Neuron (in vitro differentiated cells): Measurements from ENCODE around the gene LMLN.

ENCODE experiments used
- H2AFZ ChIP-seq: one replicate; pipeline ENCODE4 v1.6.1; 2013; ENCODE audit warnings: low read depth, mild to moderate bottlenecking, inconsistent platforms, low read length, moderate library complexity
- H3K27me3 ChIP-seq: one replicate; pipeline ENCODE4 v1.6.1; 2013; ENCODE audit warnings: low read length; ENCODE audit not compliant: insufficient read depth
- H3K36me3 ChIP-seq: one replicate; pipeline ENCODE4 v1.6.1; 2013; ENCODE audit warnings: low read length; ENCODE audit not compliant: insufficient read depth
- H3K4me1 ChIP-seq: one replicate; pipeline ENCODE4 v1.6.1; 2013; ENCODE audit warnings: low read length; ENCODE audit not compliant: insufficient read depth
- H3K4me3 ChIP-seq: 2 replicates; pipeline ENCODE4 v1.5.1; 2013; ENCODE audit warnings: mild to moderate bottlenecking, low read length, moderate library complexity
- H3K9me3 ChIP-seq: one replicate; pipeline ENCODE4 v1.6.1; 2013; ENCODE audit warnings: low read length

Gene LMLN

GRCh38 chr3:198018416-198018815 lies 58.4 kb downstream of the LMLN start:
- Histone ChIP-seq H3K36me3 (no peaks in the 10 kb centered on the region), H2AFZ (no peak overlapping the region), H3K4me3 (no peak overlapping the region), H3K27me3 (no peaks in the 10 kb centered on the region), H3K4me1 (no peaks in the 10 kb centered on the region), H3K9me3 (no peaks in the 10 kb centered on the region)

- Histone ChIP-seq H3K4me1 (no peaks in the 10 kb centered on the region), H3K36me3 (no peaks in the 10 kb centered on the region), H3K4me3 (no peak overlapping the region), H3K27me3 (no peaks in the 10 kb centered on the region), H2AFZ (no peak overlapping the region), H3K9me3 (no peaks in the 10 kb centered on the region)
Observed at GRCh38 chr3:198019115-198019514, 59.1 kb downstream of the LMLN start.

- Histone ChIP-seq H3K4me3 (no peak overlapping the region), H3K9me3 (no peaks in the 10 kb centered on the region), H3K4me1 (no peaks in the 10 kb centered on the region), H3K36me3 (peaks cover 2% of the 10 kb centered on the region), H3K27me3 (no peaks in the 10 kb centered on the region), H2AFZ (no peak overlapping the region)
Observed at GRCh38 chr3:198021320-198021719, 61.3 kb downstream of the LMLN start.

GRCh38 chr3:198022604-198023003 lies 62.6 kb downstream of the LMLN start:
- no peak overlapping the region for H2AFZ ChIP-seq
- H3K4me1 ChIP-seq, result peaks cover 12% of the 10 kb centered on the region
- H3K4me3 ChIP-seq, result no peak overlapping the region
- H3K9me3 ChIP-seq, result no peaks in the 10 kb centered on the region
- H3K27me3 ChIP-seq, result no peaks in the 10 kb centered on the region
- peaks cover 2% of the 10 kb centered on the region for H3K36me3 ChIP-seq

DNA sequence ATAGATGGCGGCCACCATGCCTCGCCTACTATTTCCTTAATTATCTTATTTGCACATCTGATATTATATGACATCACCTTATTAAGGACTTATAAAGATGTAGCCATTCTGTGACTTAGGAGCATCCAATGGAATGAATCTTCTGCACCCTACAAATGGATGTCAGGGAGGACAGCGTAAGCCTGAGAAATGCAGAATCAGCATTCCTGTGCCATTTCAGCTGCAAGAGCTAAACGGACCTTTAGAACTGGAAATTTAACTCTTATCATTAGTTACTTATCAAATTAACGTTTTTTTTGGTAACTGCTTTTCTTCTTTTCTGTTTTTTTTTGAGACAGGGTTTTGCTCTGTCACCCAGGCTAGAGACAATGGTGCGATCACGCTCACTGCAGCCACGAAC lies 65.6 kb downstream of the LMLN start:
- Histone ChIP-seq H3K27me3 (no peaks in the 10 kb centered on the region), H3K4me1 (peaks cover 24% of the 10 kb centered on the region), H3K36me3 (peaks cover 2% of the 10 kb centered on the region), H2AFZ (no peak overlapping the region), H3K9me3 (no peaks in the 10 kb centered on the region), H3K4me3 (no peak overlapping the region)

- Histone ChIP-seq H2AFZ (no peak overlapping the region), H3K9me3 (no peaks in the 10 kb centered on the region), H3K4me3 (no peak overlapping the region), H3K36me3 (peaks cover 2% of the 10 kb centered on the region), H3K4me1 (peaks cover 33% of the 10 kb centered on the region), H3K27me3 (no peaks in the 10 kb centered on the region)
Observed at GRCh38 chr3:198026620-198027019, 66.6 kb downstream of the LMLN start.

DNA sequence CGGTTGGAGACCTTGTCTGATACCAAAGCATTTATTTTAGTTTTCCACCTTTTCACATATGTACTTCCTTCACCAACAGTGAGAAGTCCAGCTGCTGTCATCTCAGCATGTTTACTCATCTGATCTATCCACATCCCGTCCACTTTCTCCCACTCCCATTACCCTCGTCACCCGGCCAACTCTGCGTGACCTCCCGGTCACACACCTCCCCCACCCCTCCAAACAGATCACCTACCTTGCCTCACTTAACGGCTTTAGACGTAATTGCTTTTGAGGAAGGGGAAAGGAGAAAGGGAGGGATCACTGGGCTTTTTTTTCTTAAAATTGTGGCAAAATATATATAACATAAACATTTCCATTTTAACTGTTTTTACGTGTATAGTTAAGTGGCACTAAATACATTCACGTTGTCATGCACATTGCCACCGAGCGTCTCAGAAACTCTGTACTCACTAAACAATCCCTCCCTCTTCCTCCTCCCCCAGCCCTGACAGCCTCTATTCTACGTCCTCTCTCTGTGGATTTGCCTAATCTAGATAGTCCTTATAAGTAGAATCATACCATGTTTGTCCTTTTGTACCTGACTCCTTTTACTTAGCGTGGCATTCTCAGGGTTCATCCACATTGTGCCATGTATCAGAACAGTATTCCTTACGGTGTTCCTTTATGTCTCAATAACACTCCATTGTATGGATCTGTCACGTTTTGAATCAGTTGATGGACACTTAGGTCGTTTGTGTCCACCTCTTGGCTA lies 67.2 kb downstream of the LMLN start:
- H3K36me3 ChIP-seq, result peaks cover 2% of the 10 kb centered on the region
- no peaks in the 10 kb centered on the region for H3K27me3 ChIP-seq
- no peaks in the 10 kb centered on the region for H3K9me3 ChIP-seq
- peaks cover 38% of the 10 kb centered on the region for H3K4me1 ChIP-seq
- no peak overlapping the region for H3K4me3 ChIP-seq
- H2AFZ ChIP-seq, result no peak overlapping the region

GRCh38 chr3:198027799-198028390 lies 67.9 kb downstream of the LMLN start:
- Histone ChIP-seq H3K4me1 (peaks cover 39% of the 10 kb centered on the region), H3K9me3 (no peaks in the 10 kb centered on the region), H3K36me3 (peaks cover 2% of the 10 kb centered on the region), H3K4me3 (no peak overlapping the region), H3K27me3 (no peaks in the 10 kb centered on the region), H2AFZ (no peak overlapping the region)

DNA sequence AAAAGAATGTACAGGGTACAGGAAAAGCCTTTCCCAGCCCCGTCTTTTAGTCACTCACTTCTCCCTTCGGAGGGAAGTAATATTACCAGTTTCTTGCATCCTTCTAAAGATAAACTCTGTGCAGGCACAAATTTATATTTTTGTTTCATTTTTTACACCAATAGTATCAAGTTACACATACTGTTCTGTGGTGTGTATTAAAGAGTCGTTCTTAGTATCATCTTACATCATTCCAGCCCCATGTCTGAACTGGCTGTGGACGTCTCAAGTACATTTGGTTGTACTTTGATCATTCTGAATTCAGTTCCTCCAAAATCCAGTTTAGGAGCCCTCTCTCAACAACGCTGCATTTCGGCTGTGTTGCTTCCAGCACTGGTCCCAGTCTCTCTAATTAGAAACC lies 68.7 kb downstream of the LMLN start:
- peaks cover 2% of the 10 kb centered on the region for H3K36me3 ChIP-seq

DNA sequence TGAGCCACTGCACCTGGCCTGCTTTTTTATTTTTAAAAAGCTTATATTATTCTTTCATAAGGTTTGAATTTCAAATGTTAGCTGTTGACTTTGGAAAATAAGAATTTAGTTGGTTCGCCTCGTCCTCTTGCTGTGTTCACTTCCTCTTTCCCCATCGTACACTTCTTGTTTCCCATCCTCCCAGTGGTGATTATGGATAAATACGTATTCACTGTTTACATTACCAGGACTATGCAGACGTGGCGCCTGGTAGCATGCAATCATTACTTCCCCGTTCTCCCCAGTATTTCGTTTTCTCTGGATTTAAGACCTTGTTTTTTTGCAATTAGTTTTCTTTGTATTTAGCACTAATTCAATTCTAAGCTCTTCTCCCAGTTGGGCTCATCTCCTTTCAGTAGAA lies 70.1 kb downstream of the LMLN start:
- H3K4me3 ChIP-seq, result no peak overlapping the region
- peaks cover 2% of the 10 kb centered on the region for H3K36me3 ChIP-seq
- no peaks in the 10 kb centered on the region for H3K9me3 ChIP-seq

More for the DNA sequence above, 68.7 kb downstream of the LMLN start:
- peaks cover 39% of the 10 kb centered on the region for H3K4me1 ChIP-seq
- no peaks in the 10 kb centered on the region for H3K27me3 ChIP-seq
- H3K4me3 ChIP-seq, result no peak overlapping the region
- no peak overlapping the region for H2AFZ ChIP-seq
- H3K9me3 ChIP-seq, result no peaks in the 10 kb centered on the region

DNA sequence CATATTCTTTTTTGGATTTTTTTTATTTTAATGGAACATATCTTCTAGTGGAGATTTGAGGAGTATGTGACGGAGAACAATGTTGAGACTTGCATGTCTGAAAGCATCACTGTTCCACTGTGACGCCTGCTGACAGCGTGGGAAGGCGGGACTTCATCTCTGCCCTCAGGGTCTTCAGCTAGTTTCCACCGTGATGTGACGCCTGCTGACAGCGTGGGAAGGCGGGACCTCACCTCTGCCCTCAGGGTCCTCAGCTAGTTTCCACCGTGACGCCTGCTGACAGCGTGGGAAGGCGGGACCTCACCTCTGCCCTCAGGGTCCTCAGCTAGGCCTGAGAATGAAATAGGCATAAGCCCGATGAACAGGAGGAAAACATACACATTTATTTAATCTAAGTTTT lies 70.7 kb downstream of the LMLN start:
- peaks cover 2% of the 10 kb centered on the region for H3K36me3 ChIP-seq
- H2AFZ ChIP-seq, result no peak overlapping the region
- no peaks in the 10 kb centered on the region for H3K27me3 ChIP-seq
- no peak overlapping the region for H3K4me3 ChIP-seq
- H3K9me3 ChIP-seq, result peaks cover under 1% of the 10 kb centered on the region
- H3K4me1 ChIP-seq, result peaks cover 39% of the 10 kb centered on the region

More for the DNA sequence above, 70.1 kb downstream of the LMLN start:
- Histone ChIP-seq H3K4me1 (peaks cover 39% of the 10 kb centered on the region), H2AFZ (no peak overlapping the region), H3K27me3 (no peaks in the 10 kb centered on the region)

DNA sequence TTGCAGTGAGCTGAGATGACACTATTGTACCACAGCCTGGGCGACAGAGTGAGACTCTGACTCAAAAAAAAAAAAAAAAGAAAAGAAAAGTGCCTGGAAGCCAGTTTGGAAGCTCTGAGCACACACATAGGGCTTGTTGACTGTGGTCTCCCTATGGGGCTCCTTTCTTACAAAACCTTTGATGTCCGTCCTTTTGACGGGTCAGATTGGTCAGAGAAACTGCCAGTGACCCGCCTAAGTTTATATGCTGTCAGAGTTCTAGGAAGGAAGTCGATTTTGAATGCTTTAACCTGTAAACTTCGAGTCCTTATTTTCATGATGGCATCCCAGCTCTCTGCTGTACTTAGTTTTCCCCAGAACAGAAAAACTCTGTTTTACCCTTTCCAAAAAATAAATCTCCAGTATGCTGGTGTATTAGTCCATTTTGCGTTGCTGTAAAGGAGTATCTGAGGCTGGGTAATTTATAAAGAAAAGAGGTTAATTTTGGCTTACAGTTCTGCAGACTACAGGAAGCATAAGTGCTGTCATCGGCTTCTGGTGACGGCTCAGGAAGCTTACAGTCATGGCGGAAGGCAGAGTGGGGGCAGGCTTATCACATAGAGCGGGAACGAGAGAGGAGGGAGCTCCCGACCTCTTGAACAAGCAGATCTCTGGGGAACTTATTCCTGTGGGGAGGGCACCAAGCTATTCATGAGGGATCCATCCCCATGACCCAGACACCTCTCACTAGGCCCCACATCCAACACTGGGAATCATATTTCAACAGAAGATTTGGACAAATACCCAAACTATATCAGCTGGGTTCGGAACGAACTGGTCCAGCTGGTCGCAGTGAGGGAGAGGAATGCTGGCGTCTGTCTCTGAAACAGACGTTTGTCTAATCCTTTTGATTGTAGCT lies 72.3 kb downstream of the LMLN start:
- peaks cover 30% of the 10 kb centered on the region for H3K4me1 ChIP-seq
- H2AFZ ChIP-seq, result no peak overlapping the region
- peaks cover 7% of the 10 kb centered on the region for H3K36me3 ChIP-seq
- no peak overlapping the region for H3K4me3 ChIP-seq
- H3K27me3 ChIP-seq, result no peaks in the 10 kb centered on the region
- H3K9me3 ChIP-seq, result peaks cover 4% of the 10 kb centered on the region

GRCh38 chr3:198043119-198043518 lies 83.1 kb downstream of the LMLN start:
- H3K4me3 ChIP-seq, result no peak overlapping the region
- H3K4me1 ChIP-seq, result no peaks in the 10 kb centered on the region
- no peaks in the 10 kb centered on the region for H3K36me3 ChIP-seq
- no peaks in the 10 kb centered on the region for H3K9me3 ChIP-seq
- H3K27me3 ChIP-seq, result no peaks in the 10 kb centered on the region
- H2AFZ ChIP-seq, result no peak overlapping the region
